Measurements from ENCODE around the gene SCARB1. TPM values are rescaled to one million over a fixed set of nuclear protein-coding genes. Genes with fewer than 3 reads are reported as not detected.

SCARB1 gene
- total and polyA plus RNA-seq, 2 of the 13 experiments (the other 11 are each of a cell fraction or from before 2014, with no cell fraction given): 63.4 to 160 TPM

GRCh38 chr12:124837958-124838803 lies 25.5 kb downstream of the SCARB1 start (continued):
- TF ChIP-seq ZNF142 (CRISPR knock-in tag; IDR thresholded peaks at IDR 0.05) (peak; percentile 58; the same call in 1 of the 2 replicates), ZNF124 (CRISPR knock-in tag; IDR thresholded peaks at IDR 0.05) (no peak), FOXP4 (CRISPR knock-in tag; IDR thresholded peaks at IDR 0.05) (peak; percentile 64), ZNF615 (CRISPR knock-in tag; IDR thresholded peaks at IDR 0.05; ENCODE audit: borderline replicate concordance) (no peak), FOXK1 (CRISPR knock-in tag; IDR thresholded peaks at IDR 0.05; ENCODE audit: borderline replicate concordance, low read depth) (peak; percentile 13; the same call in 1 of the 2 replicates), GFI1 (CRISPR knock-in tag; IDR thresholded peaks at IDR 0.05; ENCODE audit: borderline replicate concordance) (peak; percentile 51; the same call in 1 of the 2 replicates), RBAK (CRISPR knock-in tag; IDR thresholded peaks at IDR 0.05) (no peak), ATF5 (CRISPR knock-in tag; IDR thresholded peaks at IDR 0.05; ENCODE audit: low read depth) (no peak), MIXL1 (CRISPR knock-in tag; IDR thresholded peaks at IDR 0.05) (no peak), CEBPZ (IDR thresholded peaks at IDR 0.05; ENCODE audit: low read length) (no peak), ETV6 (CRISPR knock-in tag; conservative IDR thresholded peaks at IDR 0.05) (no peak), HNRNPK (IDR thresholded peaks at IDR 0.05; ENCODE audit: low read depth, low read length, poor library complexity, severe bottlenecking) (no peak), MTF2 (CRISPR knock-in tag; IDR thresholded peaks at IDR 0.05; ENCODE audit: borderline replicate concordance) (no peak), NR0B2 (CRISPR knock-in tag; IDR thresholded peaks at IDR 0.05) (0 out of 2 replicates have a peak, but pooled peaks have one; percentile 70), REL (CRISPR knock-in tag; conservative IDR thresholded peaks at IDR 0.05) (no peak)
